Activated CD4-positive, alpha-beta T cell treated with anti-CD3 and anti-CD28 coated beads for 36 hours (primary cell): ENCODE measurements around the gene GPX3. TPM values are rescaled to one million over a fixed set of nuclear protein-coding genes. Genes with fewer than 3 reads are reported as not detected.

ENCODE experiments used
- ATAC-seq: fragments of 200-7000 bp; cut with Tn5 transposase; one replicate; pipeline ENCODE4 v1.10.0; 2021; ENCODE audit warnings: mild to moderate bottlenecking, moderate library complexity
- CTCF ChIA-PET: fragments of 350-600 bp; sonication (Branson Sonifier 250); formaldehyde crosslinking; loops from one replicate; lab custom pipeline; 2021; ENCODE audit warnings: antibody characterized with exemption; lab: Charles Lee
- POLR2A ChIA-PET: fragments of 350-600 bp; sonication (Branson Sonifier 250); formaldehyde crosslinking; loops from one replicate; lab custom pipeline; 2021; ENCODE audit warnings: antibody characterized with exemption, inconsistent platforms; lab: Charles Lee
- DNase-seq: peaks from one replicate; pipeline ENCODE4 v3.0.0-alpha.2; 2020
- H3K27ac Mint-ChIP-seq: one replicate; pipeline ENCODE4 v1.8.0; 2021; ENCODE audit warnings: mixed read lengths
- H3K27me3 Mint-ChIP-seq: one replicate; pipeline ENCODE4 v1.8.0; 2021; ENCODE audit warnings: mixed read lengths
- H3K36me3 Mint-ChIP-seq: one replicate; pipeline ENCODE4 v1.8.0; 2021; ENCODE audit warnings: low read depth, mixed read lengths
- H3K4me1 Mint-ChIP-seq: one replicate; pipeline ENCODE4 v1.8.0; 2021; ENCODE audit warnings: mixed read lengths
- H3K4me3 Mint-ChIP-seq: one replicate; pipeline ENCODE4 v1.8.0; 2021; ENCODE audit warnings: mild to moderate bottlenecking, moderate library complexity, mixed read lengths
- H3K9me3 Mint-ChIP-seq: one replicate; pipeline ENCODE4 v1.8.0; 2021; ENCODE audit warnings: low read depth, mixed read lengths
- intact Hi-C, 2 experiments: fragments of 100-400 bp; cut with DNase I in 1 of 2; cut with micrococcal nuclease in 1 of 2; formaldehyde crosslinking; loops; one replicate each; pipeline versions ENCODE4 v1.14.2 to v1.15.1; 2022 to 2024; cut with DNase I, micrococcal nuclease
- total RNA-seq, 2 experiments: library from RNA; stranded (reverse); gene quantifications; one replicate each; pipeline ENCODE4 v1.2.3, GENCODE V29; 2021

The GPX3 gene
- total RNA-seq: not detected

- intact Hi-C loops: no loop called here
- ChIA-PET CTCF (interaction anchor here (0.7 to 0.8 kb wide), 2 partner anchors 10 to 146 kb away, joined by 3 to 5 read pairs; no protein-coding TSS in a partner anchor), POLR2A (interaction anchor here (0.5 kb wide), 1 partner anchor 9 kb away, joined by 7 read pairs; no protein-coding TSS in a partner anchor)
- peak; percentile 49 for DNase-seq
- Mint-ChIP-seq H3K4me1 (peaks cover 21% of the 10 kb centered on the region), H3K27me3 (peaks cover 10% of the 10 kb centered on the region), H3K4me3 (peak within 1 kb of the TSS; percentile 38), H3K9me3 (no peaks in the 10 kb centered on the region), H3K36me3 (peaks cover 9% of the 10 kb centered on the region), H3K27ac (no peak within 1 kb of the TSS)
- ATAC-seq: peak; percentile 56
Measured at GRCh38 chr5:151020304-151021110, at the start of gene GPX3. TSS of gene GPX3 (plus strand) at chr5:151020591. CDS start at chr5:151020655, 64 bp downstream.

- Mint-ChIP-seq H3K4me1 (no peaks in the 10 kb centered on the region), H3K27ac (no peak overlapping the region), H3K4me3 (no peak overlapping the region), H3K36me3 (no peaks in the 10 kb centered on the region), H3K9me3 (peaks cover 7% of the 10 kb centered on the region), H3K27me3 (no peaks in the 10 kb centered on the region)
- DNase-seq: no peak
- ATAC-seq: no peak
- CTCF ChIA-PET: no interaction called here
- POLR2A ChIA-PET: no interaction called here
- intact Hi-C loops: no loop called here
Measured at GRCh38 chr5:150978590-150978989, 41.8 kb upstream of the GPX3 start.

- no peaks in the 10 kb centered on the region for H3K4me1 Mint-ChIP-seq
- intact Hi-C loops: loop anchor here in 1 of 2 experiments (10.0 kb wide), 1 partner anchor 423 kb away; no protein-coding TSS in a partner anchor
- H3K36me3 Mint-ChIP-seq: no peaks in the 10 kb centered on the region
- CTCF ChIA-PET: no interaction called here
- H3K4me3 Mint-ChIP-seq: no peak overlapping the region
- peaks cover 7% of the 10 kb centered on the region for H3K9me3 Mint-ChIP-seq
- POLR2A ChIA-PET: no interaction called here
- peaks cover 2% of the 10 kb centered on the region for H3K27me3 Mint-ChIP-seq
- no peak overlapping the region for H3K27ac Mint-ChIP-seq
- DNase-seq (no peak), ATAC-seq (no peak)
Measured at GRCh38 chr5:150987746-150988145, 32.6 kb upstream of the GPX3 start.

- no peaks in the 10 kb centered on the region for H3K4me1 Mint-ChIP-seq
- ChIA-PET POLR2A (no interaction called here), CTCF (interaction anchor here (0.6 to 1.2 kb wide), 4 partner anchors 12 to 430 kb away, joined by 3 to 4 read pairs (median 4); no protein-coding TSS in a partner anchor)
- intact Hi-C loops: loop anchor here in 1 of 2 experiments (10.0 kb wide), 1 partner anchor 425 kb away; no protein-coding TSS in a partner anchor
- no peaks in the 10 kb centered on the region for H3K27me3 Mint-ChIP-seq
- H3K9me3 Mint-ChIP-seq: peaks cover 6% of the 10 kb centered on the region
- ATAC-seq: peak; percentile 74
- no peak overlapping the region for H3K27ac Mint-ChIP-seq
- H3K4me3 Mint-ChIP-seq: no peak overlapping the region
- no peaks in the 10 kb centered on the region for H3K36me3 Mint-ChIP-seq
- peak; percentile 46 for DNase-seq
Measured at GRCh38 chr5:150989695-150990094, 30.7 kb upstream of the GPX3 start.

GRCh38 chr5:150992705-150993104, 27.7 kb upstream of the GPX3 start:
- CTCF ChIA-PET: interaction anchor here (1.1 kb wide), 1 partner anchor 88 kb away, joined by 4 read pairs; the partner anchor contains the start of gene ZNF300
- Mint-ChIP-seq H3K27ac (no peak overlapping the region), H3K4me1 (no peaks in the 10 kb centered on the region), H3K36me3 (no peaks in the 10 kb centered on the region), H3K9me3 (peaks cover 6% of the 10 kb centered on the region), H3K27me3 (no peaks in the 10 kb centered on the region), H3K4me3 (no peak overlapping the region)
- no peak for DNase-seq
- POLR2A ChIA-PET: interaction anchor here (0.5 kb wide), 1 partner anchor 32 kb away, joined by 3 read pairs; no protein-coding TSS in a partner anchor
- no peak for ATAC-seq
- intact Hi-C loops: no loop called here

- intact Hi-C loops: no loop called here
- POLR2A ChIA-PET: no interaction called here
- CTCF ChIA-PET: no interaction called here
- Mint-ChIP-seq H3K4me1 (no peaks in the 10 kb centered on the region), H3K27ac (no peak overlapping the region), H3K4me3 (no peak overlapping the region), H3K27me3 (no peaks in the 10 kb centered on the region), H3K36me3 (no peaks in the 10 kb centered on the region), H3K9me3 (peaks cover 6% of the 10 kb centered on the region)
- ATAC-seq: no peak
- no peak for DNase-seq
Measured at GRCh38 chr5:150993422-150993821, 27.0 kb upstream of the GPX3 start.

GRCh38 chr5:150993826-150994412, 26.5 kb upstream of the GPX3 start:
- no peaks in the 10 kb centered on the region for H3K36me3 Mint-ChIP-seq
- CTCF ChIA-PET: no interaction called here
- ATAC-seq: no peak

GRCh38 chr5:150999704-151000442, 20.5 kb upstream of the GPX3 start:
- no peak for ATAC-seq
- no peak for DNase-seq
- Mint-ChIP-seq H3K27me3 (peaks cover 2% of the 10 kb centered on the region), H3K27ac (no peak overlapping the region), H3K36me3 (no peaks in the 10 kb centered on the region), H3K4me3 (no peak overlapping the region), H3K9me3 (no peaks in the 10 kb centered on the region), H3K4me1 (no peaks in the 10 kb centered on the region)
- intact Hi-C loops: loop anchor here in 1 of 2 experiments (5.0 kb wide), 1 partner anchor 117 kb away; no protein-coding TSS in a partner anchor
- ChIA-PET CTCF (interaction anchor here (0.6 to 3.1 kb wide), 4 partner anchors 14 to 437 kb away, joined by 3 to 14 read pairs (median 4); no protein-coding TSS in a partner anchor), POLR2A (no interaction called here)

More at GRCh38 chr5:150993826-150994412, 26.5 kb upstream of the GPX3 start:
- Mint-ChIP-seq H3K27ac (no peak overlapping the region), H3K9me3 (peaks cover 6% of the 10 kb centered on the region), H3K4me3 (no peak overlapping the region), H3K27me3 (no peaks in the 10 kb centered on the region), H3K4me1 (no peaks in the 10 kb centered on the region)
- POLR2A ChIA-PET: no interaction called here
- intact Hi-C loops: no loop called here
- DNase-seq: no peak

GRCh38 chr5:151001436-151001835, 19.0 kb upstream of the GPX3 start:
- no peaks in the 10 kb centered on the region for H3K36me3 Mint-ChIP-seq
- ATAC-seq (no peak), DNase-seq (no peak)
- H3K27me3 Mint-ChIP-seq: peaks cover 2% of the 10 kb centered on the region
- H3K4me3 Mint-ChIP-seq: no peak overlapping the region
- no peaks in the 10 kb centered on the region for H3K4me1 Mint-ChIP-seq
- ChIA-PET POLR2A (no interaction called here), CTCF (interaction anchor here (0.6 to 3.1 kb wide), 4 partner anchors 41 to 164 kb away, joined by 3 to 25 read pairs (median 8); no protein-coding TSS in a partner anchor)
- intact Hi-C loops: loop anchor here in 1 of 2 experiments (5.0 kb wide), 1 partner anchor 116 kb away; no protein-coding TSS in a partner anchor
- no peaks in the 10 kb centered on the region for H3K9me3 Mint-ChIP-seq
- no peak overlapping the region for H3K27ac Mint-ChIP-seq

GRCh38 chr5:151002250-151002649, 18.1 kb upstream of the GPX3 start:
- ATAC-seq: no peak
- ChIA-PET POLR2A (interaction anchor here (0.6 kb wide), 1 partner anchor 346 kb away, joined by 3 read pairs; no protein-coding TSS in a partner anchor), CTCF (interaction anchor here (0.7 to 3.1 kb wide), 10 partner anchors 12 to 339 kb away, joined by 3 to 25 read pairs (median 4); no protein-coding TSS in a partner anchor)
- Mint-ChIP-seq H3K4me1 (no peaks in the 10 kb centered on the region), H3K4me3 (no peak overlapping the region), H3K9me3 (no peaks in the 10 kb centered on the region), H3K36me3 (no peaks in the 10 kb centered on the region), H3K27me3 (peaks cover 2% of the 10 kb centered on the region), H3K27ac (no peak overlapping the region)
- intact Hi-C loops: loop anchor here (1.0 to 5.0 kb wide), 3 partner anchors 113 to 163 kb away; no protein-coding TSS in a partner anchor
- DNase-seq: no peak
